Measurements from ENCODE around the gene AIPL1. TPM values are rescaled to one million over a fixed set of nuclear protein-coding genes. Genes with fewer than 3 reads are reported as not detected.

AIPL1 gene
- total and polyA plus RNA-seq, 2 donors (not counting 1 experiment from before 2014, with no cell fraction given), result not detected

GRCh38 chr17:6474906-6475305, 40.0 kb upstream of the AIPL1 start:
- Histone ChIP-seq H3K36me3 (replicated peaks in 1 of 2; ENCODE audit: control extremely low read depth in 1 of 2, control insufficient read depth in 1 of 2, extremely low read depth in 1 of 2, insufficient read depth in 2 of 2, low read length in 1 of 2) (no peaks in the 10 kb centered on the region), H3K9me3 (ENCODE audit: control extremely low read depth in 1 of 3, control insufficient read depth in 2 of 3, insufficient read depth in 1 of 3, low read length in 2 of 3) (no peaks in the 10 kb centered on the region), H3K27ac (ENCODE audit: low read length in 2 of 2) (no peak overlapping the region), H3K4me1 (ENCODE audit: control insufficient read depth in 2 of 2, insufficient read depth in 2 of 2, low read length in 2 of 2) (peaks cover 0 to 2% of the 10 kb centered on the region in 2 donors), H3K9ac (ENCODE audit: low read length) (no peak overlapping the region), H4K20me1 (ENCODE audit: control insufficient read depth, insufficient read depth, low read length, poor library complexity, severe bottlenecking) (no peaks in the 10 kb centered on the region), H2AFZ (ENCODE audit: insufficient read depth, low read depth, low read length, poor library complexity, severe bottlenecking) (no peak overlapping the region), H3K4me3 (ENCODE audit: control extremely low read depth in 1 of 5, extremely low read depth in 1 of 5, insufficient read depth in 1 of 5, low read depth in 2 of 5, low read length in 4 of 5) (no peak overlapping the region), H3K27me3 (replicated peaks in 1 of 4; ENCODE audit: control extremely low read depth in 1 of 4, control insufficient read depth in 3 of 4, insufficient read depth in 4 of 4, low read length in 3 of 4) (no peaks in the 10 kb centered on the region), H3K79me2 (ENCODE audit: control insufficient read depth, insufficient read depth, low read length) (no peaks in the 10 kb centered on the region), H3K4me2 (replicated peaks; ENCODE audit: low read depth, low read length, poor library complexity, severe bottlenecking) (no peak overlapping the region)
- WGBS (ENCODE audit: insufficient coverage), result 91% methylated on average over 7 of the region's 7 CpGs
- ChIA-PET CTCF (interaction anchor here (1.0 to 1.4 kb wide), 3 partner anchors 125 to 227 kb away, joined by 3 to 4 read pairs (median 4); partner anchors contain the start of genes C17orf100 and MED31), POLR2A (no interaction called here)
- Mint-ChIP-seq H3K27me3 (no peaks in the 10 kb centered on the region), H3K4me3 (no peak overlapping the region), H3K27ac (no peak overlapping the region), H3K9me3 (ENCODE audit: insufficient read depth) (no peaks in the 10 kb centered on the region), H3K4me1 (peaks cover 4% of the 10 kb centered on the region)
- ATAC-seq (ENCODE audit: low read depth) (no peak), DNase-seq (no peak)
- TF ChIP-seq EZH2 (IDR thresholded peaks at IDR 0.05; ENCODE audit: borderline replicate concordance, insufficient read depth, low read depth, low read length, poor library complexity, severe bottlenecking) (no peak), CTCF (IDR thresholded peaks at IDR 0.05) (no peak)
- intact Hi-C loops (cut with micrococcal nuclease), result loop anchor here (5.0 kb wide), 2 partner anchors 122 to 227 kb away; no protein-coding TSS in a partner anchor

GRCh38 chr17:6474376-6474775, 39.5 kb upstream of the AIPL1 start:
- Histone ChIP-seq H3K4me3 (ENCODE audit: control extremely low read depth in 1 of 5, extremely low read depth in 1 of 5, insufficient read depth in 1 of 5, low read depth in 2 of 5, low read length in 4 of 5) (no peak overlapping the region), H3K4me1 (ENCODE audit: control insufficient read depth in 2 of 2, insufficient read depth in 2 of 2, low read length in 2 of 2) (peaks cover 0 to 2% of the 10 kb centered on the region in 2 donors), H3K27me3 (replicated peaks in 1 of 4; ENCODE audit: control extremely low read depth in 1 of 4, control insufficient read depth in 3 of 4, insufficient read depth in 4 of 4, low read length in 3 of 4) (no peaks in the 10 kb centered on the region), H3K4me2 (replicated peaks; ENCODE audit: low read depth, low read length, poor library complexity, severe bottlenecking) (no peak overlapping the region), H3K79me2 (ENCODE audit: control insufficient read depth, insufficient read depth, low read length) (no peaks in the 10 kb centered on the region), H3K9ac (ENCODE audit: low read length) (no peak overlapping the region), H4K20me1 (ENCODE audit: control insufficient read depth, insufficient read depth, low read length, poor library complexity, severe bottlenecking) (no peaks in the 10 kb centered on the region), H2AFZ (ENCODE audit: insufficient read depth, low read depth, low read length, poor library complexity, severe bottlenecking) (no peak overlapping the region), H3K36me3 (replicated peaks in 1 of 2; ENCODE audit: control extremely low read depth in 1 of 2, control insufficient read depth in 1 of 2, extremely low read depth in 1 of 2, insufficient read depth in 2 of 2, low read length in 1 of 2) (no peaks in the 10 kb centered on the region), H3K27ac (ENCODE audit: low read length in 2 of 2) (no peak overlapping the region), H3K9me3 (ENCODE audit: control extremely low read depth in 1 of 3, control insufficient read depth in 2 of 3, insufficient read depth in 1 of 3, low read length in 2 of 3) (no peaks in the 10 kb centered on the region)
- Mint-ChIP-seq H3K9me3 (ENCODE audit: insufficient read depth) (no peaks in the 10 kb centered on the region), H3K4me3 (no peak overlapping the region), H3K27me3 (peaks cover 3% of the 10 kb centered on the region), H3K4me1 (peaks cover 4% of the 10 kb centered on the region), H3K27ac (no peak overlapping the region)
- ChIA-PET POLR2A (no interaction called here), CTCF (interaction anchor here (1.7 to 2.2 kb wide), 3 partner anchors 17 to 530 kb away, joined by 5 to 8 read pairs (median 5); no protein-coding TSS in a partner anchor)
- TF ChIP-seq CTCF (IDR thresholded peaks at IDR 0.05), result no peak
- TF ChIP-seq EZH2 (IDR thresholded peaks at IDR 0.05; ENCODE audit: borderline replicate concordance, insufficient read depth, low read depth, low read length, poor library complexity, severe bottlenecking), result no peak
- DNase-seq, result no peak
- intact Hi-C loops (cut with micrococcal nuclease), result loop anchor here (5.0 kb wide), 2 partner anchors 123 to 228 kb away; no protein-coding TSS in a partner anchor
- no peak for ATAC-seq (ENCODE audit: low read depth)
- WGBS (ENCODE audit: insufficient coverage), result 97% methylated on average over 20 of the region's 22 CpGs
